HCT116 (cell line): Measurements from ENCODE around the gene PLPP7. TPM values are rescaled to one million over a fixed set of nuclear protein-coding genes. Genes with fewer than 3 reads are reported as not detected.
A peak's percentile ranks its signal among the peaks of the same experiment; 100 is the strongest.

ENCODE experiments used
- ATAC-seq: fragments of 200-7000 bp; cut with Tn5 transposase; 2 replicates; pipeline ENCODE4 v1.9.1; 2020; ENCODE audit warnings: mild to moderate bottlenecking, moderate library complexity
- BruUV-seq: library from RNA; stranded (reverse); fragments of 400-500 nt; replicated peaks from 2 replicates; lab custom pipeline; 2021; lab: Mats Ljungman, UMichigan
- CTCF ChIA-PET: fragments of 300-600 bp; sonication (Branson Sonifier 250); formaldehyde crosslinking; loops from one replicate; lab custom pipeline; 2021; ENCODE audit warnings: antibody characterized with exemption; lab: Charles Lee
- POLR2A ChIA-PET: fragments of 300-600, 350-600 bp; sonication (Branson Sonifier 250); formaldehyde crosslinking; loops from one replicate; lab custom pipeline; 2021; ENCODE audit warnings: antibody characterized with exemption; lab: Charles Lee
- RAD21 ChIA-PET, 2 experiments: fragments of 300-600 bp; sonication (Branson Sonifier 250); formaldehyde crosslinking; loops; one replicate each; lab custom pipeline; 2023; ENCODE audit warnings: low total read pairs in 2 of 2; ENCODE audit not compliant: uncharacterized antibody in 2 of 2, unreplicated experiment in 2 of 2, low non-redundant PET in 1 of 2; lab: Charles Lee
- DNase-seq: peaks from one replicate; pipeline ENCODE4 v3.0.0-alpha.2; 2010; ENCODE audit warnings: low read depth, low spot score
- H2AFZ ChIP-seq: fragments of 200-600 bp; shearing (Covaris generic), sonication (generic); 2 replicates; pipeline ENCODE4 v1.6.1; 2017; ENCODE audit warnings: low read depth, mixed run types, mixed read lengths, antibody characterized with exemption, low read length; ENCODE audit not compliant: poor library complexity, severe bottlenecking
- H3K27ac ChIP-seq: 2 replicates; pipeline ENCODE4 v1.5.1; 2012; ENCODE audit warnings: low read depth, low read length
- H3K27me3 ChIP-seq: fragments of 200-600 bp; sonication (generic); 2 replicates; pipeline ENCODE4 v1.6.1; 2016; ENCODE audit warnings: mixed run types, low read length, mixed read lengths; ENCODE audit not compliant: insufficient read depth
- H3K36me3 ChIP-seq, 2 experiments: fragments of 200-500 bp in 1 of 2; fragments of 200-600 bp in 1 of 2; sonication (Bioruptor generic) in 1 of 2; sonication (generic) in 1 of 2; 2 replicates each; pipeline versions ENCODE4 v1.5.1 to v1.6.1; 2014 to 2016; ENCODE audit warnings: low read length in 2 of 2, inconsistent platforms in 1 of 2, mixed read lengths in 1 of 2, mixed run types in 1 of 2; ENCODE audit not compliant: insufficient read depth in 2 of 2, control insufficient read depth in 1 of 2
- H3K4me1 ChIP-seq, 2 experiments: fragments of 200-600 bp in 1 of 2; sonication (generic) in 1 of 2; 2 replicates each; pipeline versions ENCODE4 v1.5.1 to v1.6.1; 2012 to 2017; ENCODE audit warnings: low read length in 2 of 2, inconsistent platforms in 1 of 2, mild to moderate bottlenecking in 1 of 2, mixed read lengths in 1 of 2, mixed run types in 1 of 2, moderate library complexity in 1 of 2; ENCODE audit not compliant: insufficient read depth in 2 of 2, control insufficient read depth in 1 of 2
- H3K4me2 ChIP-seq: fragments of 200-600 bp; sonication (generic); 2 replicates; pipeline ENCODE4 v1.6.1; 2017; ENCODE audit warnings: mixed run types, low read length, mixed read lengths
- H3K4me3 ChIP-seq, 2 experiments: fragments of 200-600 bp in 1 of 2; sonication (generic) in 1 of 2; replicated peaks in 1 of 2; 2 replicates each; pipeline ENCODE4 v1.5.1; 2011 to 2016; ENCODE audit warnings: low read length in 2 of 2, control low read depth in 1 of 2, low read depth in 1 of 2, mild to moderate bottlenecking in 1 of 2, mixed read lengths in 1 of 2, mixed run types in 1 of 2
- H3K79me2 ChIP-seq: fragments of 200-600 bp; sonication (generic); 2 replicates; pipeline ENCODE4 v1.6.1; 2017; ENCODE audit warnings: mild to moderate bottlenecking, mixed run types, low read length, moderate library complexity, mixed read lengths; ENCODE audit not compliant: insufficient read depth
- H3K9ac ChIP-seq: fragments of 200-600 bp; sonication (generic); 2 replicates; pipeline ENCODE4 v1.6.1; 2016; ENCODE audit warnings: low read length, mixed read lengths
- H3K9me2 ChIP-seq: fragments of 200-600 bp; sonication (generic), shearing (Covaris generic); 2 replicates; pipeline ENCODE4 v1.6.1; 2017; ENCODE audit warnings: mixed run types, mild to moderate bottlenecking, moderate library complexity; ENCODE audit not compliant: insufficient read depth
- H3K9me3 ChIP-seq, 2 experiments: fragments of 200-500 bp in 1 of 2; fragments of 200-600 bp in 1 of 2; sonication (Bioruptor generic) in 1 of 2; sonication (generic) in 1 of 2; 2 replicates each; pipeline ENCODE4 v1.6.1; 2014 to 2017; ENCODE audit warnings: low read length in 2 of 2, mixed read lengths in 2 of 2, inconsistent platforms in 1 of 2, low read depth in 1 of 2, mild to moderate bottlenecking in 1 of 2, mixed run types in 1 of 2, moderate library complexity in 1 of 2; ENCODE audit not compliant: control insufficient read depth in 1 of 2, insufficient read depth in 1 of 2
- H4K20me1 ChIP-seq: fragments of 200-600 bp; sonication (generic), shearing (Covaris generic); 2 replicates; pipeline ENCODE4 v1.6.1; 2017; ENCODE audit warnings: mixed run types, mild to moderate bottlenecking, moderate library complexity; ENCODE audit not compliant: insufficient read depth
- CBX3 ChIP-seq: IDR thresholded peaks from 2 replicates; pipeline ENCODE4 v1.6.1; 2012; ENCODE audit warnings: low read depth
- EGR1 ChIP-seq: IDR thresholded peaks from 2 replicates; pipeline ENCODE4 v1.6.1; 2012; ENCODE audit warnings: low read depth
- JUND ChIP-seq: IDR thresholded peaks from 2 replicates; pipeline ENCODE4 v1.6.1; 2012
- POLR2AphosphoS5 ChIP-seq: IDR thresholded peaks from 2 replicates; pipeline ENCODE4 v1.6.1; 2011; ENCODE audit warnings: mild to moderate bottlenecking, low read depth, low read length, moderate library complexity
- RAD21 ChIP-seq: IDR thresholded peaks from 2 replicates; pipeline ENCODE4 v1.6.1; 2012; ENCODE audit warnings: low read depth, mild to moderate bottlenecking
- SIN3A ChIP-seq: IDR thresholded peaks from 2 replicates; pipeline ENCODE4 v1.6.1; 2012; ENCODE audit warnings: low read depth
- ZBTB33 ChIP-seq: IDR thresholded peaks from 2 replicates; pipeline ENCODE4 v1.6.1; 2011; ENCODE audit warnings: mild to moderate bottlenecking, low read length, moderate library complexity; ENCODE audit not compliant: insufficient replicate concordance; ENCODE audit errors: extremely low read depth
- ZFX ChIP-seq: fragments of 450-650 bp; IDR thresholded peaks from 2 replicates; pipeline ENCODE4 v1.6.1; 2017
- ZNF274 ChIP-seq: fragments of 200-500 bp; sonication (Bioruptor generic); IDR thresholded peaks from 2 replicates; pipeline ENCODE4 v1.6.1; 2014; ENCODE audit warnings: mild to moderate bottlenecking, low read depth, low read length, inconsistent platforms
- intact Hi-C: fragments of 100-400 bp; cut with micrococcal nuclease; formaldehyde crosslinking; loops from 2 replicates; pipeline ENCODE4 v1.10.0; 2022
- total RNA-seq: library from RNA; stranded (reverse); gene quantifications from one replicate; pipeline ENCODE4 v1.2.1, GENCODE V29; 2021; ENCODE audit not compliant: unreplicated experiment

The PLPP7 gene
- total RNA-seq, 1 experiment from 2014 or later: 0.37 TPM

DNA sequence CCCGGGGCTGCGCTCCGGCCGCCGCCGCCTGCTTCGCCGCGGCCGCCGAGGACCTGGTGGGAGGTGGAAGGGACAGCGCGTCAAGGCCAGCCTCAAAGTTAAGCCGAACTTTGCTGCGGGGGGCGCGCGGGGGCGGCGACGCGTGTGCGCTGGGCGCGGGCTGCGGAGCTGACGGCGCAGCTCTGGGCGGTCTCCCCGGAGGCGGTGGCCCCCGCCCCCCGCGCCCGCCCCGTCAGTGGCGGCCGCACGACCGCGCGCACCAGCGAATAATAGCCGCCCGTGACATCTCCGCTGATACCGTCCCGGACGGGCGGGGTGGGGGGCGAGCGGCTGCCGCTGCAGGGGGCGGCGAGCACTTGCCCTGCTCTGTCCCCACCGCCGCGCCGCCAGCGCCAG, 12.6 kb upstream of the PLPP7 start:
- POLR2A ChIA-PET: no interaction called here
- intact Hi-C loops: no loop called here
- H3K27me3 ChIP-seq: no peaks in the 10 kb centered on the region
- H3K4me2 ChIP-seq: peak overlapping the region; percentile 83
- CTCF ChIA-PET: no interaction called here
- peak overlapping the region; percentile 50; the same call in 1 of the 2 replicates for H3K9ac ChIP-seq
- no peaks in the 10 kb centered on the region for H3K79me2 ChIP-seq
- H3K9me3 ChIP-seq: no peaks in the 10 kb centered on the region
- ATAC-seq (no peak; the same call in 1 of the 2 replicates), DNase-seq (no peak)
- TF ChIP-seq JUND: no peak
- no peak for TF ChIP-seq ZFX
- no peaks in the 10 kb centered on the region for H4K20me1 ChIP-seq
- no peaks in the 10 kb centered on the region for H3K9me2 ChIP-seq
- no peaks in the 10 kb centered on the region for H3K36me3 ChIP-seq
- BruUV-seq: no TSS peak
- no peak overlapping the region; the same call in 1 of the 2 replicates for H3K27ac ChIP-seq
- no peak overlapping the region for H2AFZ ChIP-seq
- RAD21 ChIA-PET: no interaction called here
- H3K4me3 ChIP-seq: peak overlapping the region; percentile 41 to 62
- H3K4me1 ChIP-seq: peaks cover 0 to 8% of the 10 kb centered on the region in 2 experiments; a peak in 1 of 4 replicates

- Histone ChIP-seq H4K20me1 (no peaks in the 10 kb centered on the region), H3K36me3 (no peaks in the 10 kb centered on the region), H3K4me2 (peak overlapping the region; percentile 83), H2AFZ (no peak overlapping the region), H3K4me3 (peak overlapping the region; percentile 41 to 62), H3K4me1 (peaks cover 0 to 8% of the 10 kb centered on the region in 2 experiments; a peak in 1 of 4 replicates), H3K27ac (peak overlapping the region; percentile 40; the same call in 1 of the 2 replicates), H3K27me3 (no peaks in the 10 kb centered on the region), H3K9me3 (no peaks in the 10 kb centered on the region), H3K9ac (peak overlapping the region; percentile 50), H3K79me2 (no peaks in the 10 kb centered on the region), H3K9me2 (no peaks in the 10 kb centered on the region)
- no peak for TF ChIP-seq CBX3
- no peak for TF ChIP-seq SIN3A
- no peak for TF ChIP-seq RAD21
- TF ChIP-seq ZNF274: no peak
- no peak for TF ChIP-seq POLR2AphosphoS5
- TF ChIP-seq EGR1: no peak
- TF ChIP-seq ZBTB33: no peak
- intact Hi-C loops: no loop called here
- RAD21 ChIA-PET: no interaction called here
- no peak for DNase-seq
- CTCF ChIA-PET: no interaction called here
- ATAC-seq: peak; percentile 37
- BruUV-seq: no TSS peak
- POLR2A ChIA-PET: no interaction called here
These were observed 12.1 kb upstream of the PLPP7 start for GRCh38 chr9:131277287-131277909.
